Caco-2 (cell line): Measurements from ENCODE around the gene POLR1E. TPM values are rescaled to one million over a fixed set of nuclear protein-coding genes. Genes with fewer than 3 reads are reported as not detected.

Experiments used
- BruUV-seq: library from RNA; stranded (reverse); fragments of 400-500 nt; replicated peaks from 2 replicates; lab custom pipeline; 2021; lab: Mats Ljungman, UMichigan
- CTCF ChIA-PET: fragments of 300-600 bp; sonication (Branson Sonifier 250); formaldehyde crosslinking; loops from one replicate; lab custom pipeline; 2022; ENCODE audit warnings: antibody characterized with exemption; lab: Charles Lee
- POLR2A ChIA-PET: fragments of 300-600 bp; sonication (Branson Sonifier 250); formaldehyde crosslinking; loops from one replicate; lab custom pipeline; 2022; ENCODE audit warnings: antibody characterized with exemption; lab: Charles Lee
- DNase-seq, 2 experiments: peaks; one replicate each; pipeline versions ENCODE4 v3.0.0 to v3.0.0-alpha.2; 2020 to 2022
- H3K27me3 ChIP-seq: replicated peaks from 2 replicates; pipeline ENCODE4 v1.6.0; 2011; ENCODE audit warnings: low read length; ENCODE audit not compliant: control insufficient read depth, insufficient read depth
- H3K36me3 ChIP-seq: 2 replicates; pipeline ENCODE4 v1.5.1; 2011; ENCODE audit warnings: low read length; ENCODE audit not compliant: control insufficient read depth, insufficient read depth
- H3K4me1 ChIP-seq: fragments of 250-450 bp; sonication (Bioruptor Pico); 2 replicates; pipeline ENCODE4 v1.5.1; 2020; ENCODE audit warnings: mild to moderate bottlenecking
- H3K4me3 ChIP-seq: 2 replicates; pipeline ENCODE4 v1.5.1; 2011; ENCODE audit warnings: low read depth, mild to moderate bottlenecking, control low read depth, low read length
- H3K9me3 ChIP-seq: fragments of 250-450 bp; sonication (Bioruptor Pico); 2 replicates; pipeline ENCODE4 v1.5.1; 2020; ENCODE audit warnings: mild to moderate bottlenecking, moderate library complexity
- H3K27ac Mint-ChIP-seq: one replicate; pipeline ENCODE4 v1.8.0; 2022; ENCODE audit warnings: mixed read lengths; ENCODE audit not compliant: unreplicated experiment
- H3K27me3 Mint-ChIP-seq: one replicate; pipeline ENCODE4 v1.8.0; 2022; ENCODE audit warnings: mixed read lengths; ENCODE audit not compliant: insufficient read depth, unreplicated experiment
- H3K36me3 Mint-ChIP-seq: one replicate; pipeline ENCODE4 v1.8.0; 2022; ENCODE audit warnings: mild to moderate bottlenecking, mixed read lengths; ENCODE audit not compliant: insufficient read depth, unreplicated experiment
- H3K4me1 Mint-ChIP-seq: one replicate; pipeline ENCODE4 v1.8.0; 2022; ENCODE audit warnings: low read depth, mixed read lengths; ENCODE audit not compliant: unreplicated experiment
- H3K4me3 Mint-ChIP-seq: one replicate; pipeline ENCODE4 v1.8.0; 2022; ENCODE audit warnings: mild to moderate bottlenecking, moderate library complexity, mixed read lengths; ENCODE audit not compliant: unreplicated experiment
- H3K9me3 Mint-ChIP-seq: one replicate; pipeline ENCODE4 v1.8.0; 2022; ENCODE audit warnings: mixed read lengths; ENCODE audit not compliant: unreplicated experiment
- intact Hi-C: fragments of 100-400 bp; cut with micrococcal nuclease; formaldehyde crosslinking; loops from one replicate; pipeline ENCODE4 v1.10.0; 2022; ENCODE audit not compliant: unreplicated experiment
- total RNA-seq: library from RNA; stranded (reverse); gene quantifications from 2 replicates; pipeline ENCODE4 v1.2.3, GENCODE V29; 2022
- TF ChIP-seq, protein P1 (sequence below), 2 experiments: fragments of 200-600 bp in 1 of 2; IDR thresholded peaks; 1 replicate in 1 of 2; 2 replicates in 1 of 2; pipeline versions ENCODE4 v1.5.1 to v1.8.0; 2011 to 2022; ENCODE audit warnings: antibody characterized with exemption in 1 of 2, control low read depth in 1 of 2, inconsistent platforms in 1 of 2, low read depth in 1 of 2, low read length in 1 of 2, mild to moderate bottlenecking in 1 of 2, moderate library complexity in 1 of 2; ENCODE audit not compliant: insufficient read depth in 1 of 2, severe bottlenecking in 1 of 2, unreplicated experiment in 1 of 2

The POLR1E gene
- total RNA-seq, 1 experiment from 2014 or later = 33.4 TPM

DNA sequence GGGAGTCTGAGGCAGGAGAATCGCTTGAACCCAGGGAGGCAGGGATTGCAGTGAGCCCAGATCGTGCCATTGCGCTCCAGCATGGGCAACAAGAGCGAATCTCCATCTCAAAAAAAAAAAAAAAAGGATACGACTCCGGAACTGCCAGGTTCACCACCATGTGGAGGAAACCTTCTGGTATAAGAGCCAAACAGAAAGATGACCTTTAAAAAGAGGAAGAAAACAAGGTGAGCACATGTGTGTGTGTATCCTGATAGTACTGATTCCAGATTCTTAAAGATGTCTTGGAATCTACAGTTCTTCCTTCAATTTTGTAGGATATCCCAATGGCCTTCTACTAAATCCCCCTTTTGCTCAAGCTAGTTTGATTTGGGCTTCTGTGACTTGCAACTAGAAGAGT, 56.7 kb downstream of the POLR1E start:
- BruUV-seq = no TSS peak
- H3K27me3 Mint-ChIP-seq = no peaks in the 10 kb centered on the region
- POLR2A ChIA-PET = no interaction called here
- no peaks in the 10 kb centered on the region for H3K4me1 Mint-ChIP-seq
- intact Hi-C loops = no loop called here
- Histone ChIP-seq H3K36me3 (no peaks in the 10 kb centered on the region), H3K9me3 (no peaks in the 10 kb centered on the region), H3K4me1 (no peaks in the 10 kb centered on the region), H3K27me3 (no peaks in the 10 kb centered on the region), H3K4me3 (no peak overlapping the region)
- H3K27ac Mint-ChIP-seq = no peak overlapping the region
- no peaks in the 10 kb centered on the region for H3K9me3 Mint-ChIP-seq
- CTCF ChIA-PET = no interaction called here
- H3K4me3 Mint-ChIP-seq = no peak overlapping the region
- DNase-seq = no peak
- no peaks in the 10 kb centered on the region for H3K36me3 Mint-ChIP-seq
- TF ChIP-seq, protein P1, sequence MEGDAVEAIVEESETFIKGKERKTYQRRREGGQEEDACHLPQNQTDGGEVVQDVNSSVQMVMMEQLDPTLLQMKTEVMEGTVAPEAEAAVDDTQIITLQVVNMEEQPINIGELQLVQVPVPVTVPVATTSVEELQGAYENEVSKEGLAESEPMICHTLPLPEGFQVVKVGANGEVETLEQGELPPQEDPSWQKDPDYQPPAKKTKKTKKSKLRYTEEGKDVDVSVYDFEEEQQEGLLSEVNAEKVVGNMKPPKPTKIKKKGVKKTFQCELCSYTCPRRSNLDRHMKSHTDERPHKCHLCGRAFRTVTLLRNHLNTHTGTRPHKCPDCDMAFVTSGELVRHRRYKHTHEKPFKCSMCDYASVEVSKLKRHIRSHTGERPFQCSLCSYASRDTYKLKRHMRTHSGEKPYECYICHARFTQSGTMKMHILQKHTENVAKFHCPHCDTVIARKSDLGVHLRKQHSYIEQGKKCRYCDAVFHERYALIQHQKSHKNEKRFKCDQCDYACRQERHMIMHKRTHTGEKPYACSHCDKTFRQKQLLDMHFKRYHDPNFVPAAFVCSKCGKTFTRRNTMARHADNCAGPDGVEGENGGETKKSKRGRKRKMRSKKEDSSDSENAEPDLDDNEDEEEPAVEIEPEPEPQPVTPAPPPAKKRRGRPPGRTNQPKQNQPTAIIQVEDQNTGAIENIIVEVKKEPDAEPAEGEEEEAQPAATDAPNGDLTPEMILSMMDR (IDR thresholded peaks at IDR 0.05; ENCODE audit: insufficient read depth in 1 of 2, low read depth in 1 of 2, low read length in 1 of 2, severe bottlenecking in 1 of 2, unreplicated experiment in 1 of 2) = no peak

DNA sequence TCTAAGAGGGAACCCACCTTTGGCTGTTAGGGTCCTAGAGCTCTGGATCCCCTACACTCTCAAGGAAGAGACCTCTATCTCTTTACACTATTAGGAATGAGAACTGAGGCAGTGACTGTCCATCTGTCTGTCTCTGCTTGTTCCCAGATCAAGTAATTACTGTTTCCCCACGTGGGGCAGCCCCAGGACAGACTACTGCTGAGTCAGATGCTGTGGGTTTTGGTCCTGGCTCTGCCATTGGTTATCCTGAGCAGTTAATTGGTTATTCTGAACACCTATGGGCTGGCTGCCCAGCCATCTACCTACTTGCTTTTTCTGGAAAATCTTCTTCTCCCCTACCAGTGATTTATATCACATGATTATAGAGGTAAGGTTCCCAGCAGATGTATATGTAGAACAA, 57.1 kb downstream of the POLR1E start:
- Mint-ChIP-seq H3K27ac (no peak overlapping the region), H3K4me3 (no peak overlapping the region), H3K4me1 (no peaks in the 10 kb centered on the region), H3K27me3 (no peaks in the 10 kb centered on the region), H3K36me3 (no peaks in the 10 kb centered on the region), H3K9me3 (no peaks in the 10 kb centered on the region)
- H3K36me3 ChIP-seq = no peaks in the 10 kb centered on the region
- H3K27me3 ChIP-seq = no peaks in the 10 kb centered on the region
- no peak for DNase-seq
- no peaks in the 10 kb centered on the region for H3K9me3 ChIP-seq
- no TSS peak for BruUV-seq
- ChIA-PET CTCF (no interaction called here), POLR2A (no interaction called here)
- TF ChIP-seq, protein P1 (IDR thresholded peaks at IDR 0.05; ENCODE audit: insufficient read depth in 1 of 2, low read depth in 1 of 2, low read length in 1 of 2, severe bottlenecking in 1 of 2, unreplicated experiment in 1 of 2) = no peak
- H3K4me3 ChIP-seq = no peak overlapping the region
- intact Hi-C loops = no loop called here
- H3K4me1 ChIP-seq = no peaks in the 10 kb centered on the region

- no TSS peak for BruUV-seq
- no peak for DNase-seq
- H3K4me1 Mint-ChIP-seq = no peaks in the 10 kb centered on the region
Measured at GRCh38 chr9:37543468-37543867, 57.7 kb downstream of the POLR1E start.

More at GRCh38 chr9:37543468-37543867, 57.7 kb downstream of the POLR1E start:
- H3K9me3 Mint-ChIP-seq = no peaks in the 10 kb centered on the region
- no peaks in the 10 kb centered on the region for H3K9me3 ChIP-seq
- H3K36me3 Mint-ChIP-seq = no peaks in the 10 kb centered on the region
- H3K4me3 Mint-ChIP-seq = no peak overlapping the region
- CTCF ChIA-PET = no interaction called here
- H3K4me1 ChIP-seq = no peaks in the 10 kb centered on the region
- H3K4me3 ChIP-seq = no peak overlapping the region
- H3K27me3 Mint-ChIP-seq = no peaks in the 10 kb centered on the region
- H3K27ac Mint-ChIP-seq = no peak overlapping the region
- TF ChIP-seq, protein P1 (IDR thresholded peaks at IDR 0.05; ENCODE audit: insufficient read depth in 1 of 2, low read depth in 1 of 2, low read length in 1 of 2, severe bottlenecking in 1 of 2, unreplicated experiment in 1 of 2) = no peak
- H3K36me3 ChIP-seq = no peaks in the 10 kb centered on the region
- POLR2A ChIA-PET = no interaction called here
- intact Hi-C loops = no loop called here
- no peaks in the 10 kb centered on the region for H3K27me3 ChIP-seq
